ENCODE measurements around the gene TEX55. TPM values are rescaled to one million over a fixed set of nuclear protein-coding genes. Genes with fewer than 3 reads are reported as not detected.

Gene TEX55
- total RNA-seq, 1 donor: not detected

DNA sequence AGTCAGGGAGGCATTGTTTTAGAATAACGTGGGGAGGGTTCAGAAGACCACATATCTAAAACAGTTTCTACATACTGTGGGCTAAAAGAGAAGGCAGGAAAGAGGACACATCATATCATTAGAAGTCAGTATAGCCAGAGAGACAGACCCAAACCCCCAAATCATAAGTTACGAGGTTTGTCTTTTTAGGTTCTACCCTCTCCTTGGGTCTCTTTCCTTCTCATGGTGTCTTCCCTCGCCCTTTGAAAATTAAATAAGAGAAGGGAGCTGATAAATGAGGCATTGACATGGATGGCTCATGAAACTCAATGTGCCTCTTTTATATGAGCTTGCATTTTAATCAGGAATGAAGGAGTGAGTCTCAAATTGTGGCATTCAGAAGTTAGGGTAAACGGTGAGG is 30.8 kb downstream of the TEX55 start:
- DNase-seq (ENCODE audit: low read depth): no peak
- TF ChIP-seq, protein P1, sequence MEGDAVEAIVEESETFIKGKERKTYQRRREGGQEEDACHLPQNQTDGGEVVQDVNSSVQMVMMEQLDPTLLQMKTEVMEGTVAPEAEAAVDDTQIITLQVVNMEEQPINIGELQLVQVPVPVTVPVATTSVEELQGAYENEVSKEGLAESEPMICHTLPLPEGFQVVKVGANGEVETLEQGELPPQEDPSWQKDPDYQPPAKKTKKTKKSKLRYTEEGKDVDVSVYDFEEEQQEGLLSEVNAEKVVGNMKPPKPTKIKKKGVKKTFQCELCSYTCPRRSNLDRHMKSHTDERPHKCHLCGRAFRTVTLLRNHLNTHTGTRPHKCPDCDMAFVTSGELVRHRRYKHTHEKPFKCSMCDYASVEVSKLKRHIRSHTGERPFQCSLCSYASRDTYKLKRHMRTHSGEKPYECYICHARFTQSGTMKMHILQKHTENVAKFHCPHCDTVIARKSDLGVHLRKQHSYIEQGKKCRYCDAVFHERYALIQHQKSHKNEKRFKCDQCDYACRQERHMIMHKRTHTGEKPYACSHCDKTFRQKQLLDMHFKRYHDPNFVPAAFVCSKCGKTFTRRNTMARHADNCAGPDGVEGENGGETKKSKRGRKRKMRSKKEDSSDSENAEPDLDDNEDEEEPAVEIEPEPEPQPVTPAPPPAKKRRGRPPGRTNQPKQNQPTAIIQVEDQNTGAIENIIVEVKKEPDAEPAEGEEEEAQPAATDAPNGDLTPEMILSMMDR (IDR thresholded peaks at IDR 0.05; ENCODE audit: insufficient read depth, low read length): no peak
- no peak overlapping the region for H3K4me3 ChIP-seq (ENCODE audit: low read depth, low read length)

DNA sequence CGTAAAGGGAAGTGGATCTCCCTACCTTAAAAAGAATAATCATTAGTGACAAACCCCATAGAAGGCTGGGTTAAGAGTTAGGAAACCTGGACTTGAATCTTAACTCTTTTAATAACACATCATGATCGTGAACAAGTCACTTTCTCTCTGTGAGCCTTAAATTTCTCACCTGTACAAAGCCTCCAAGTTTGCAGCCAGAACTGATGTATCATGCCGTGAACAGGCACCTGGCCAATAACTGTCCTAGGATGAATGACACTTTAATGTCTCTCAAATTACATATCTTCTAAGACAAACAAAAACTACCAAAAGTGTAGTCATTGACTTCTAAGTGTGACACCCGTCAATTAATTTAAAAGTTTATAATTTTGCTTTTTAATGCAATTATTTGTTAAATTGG is 31.4 kb downstream of the TEX55 start:
- no peak for DNase-seq (ENCODE audit: low read depth)
- TF ChIP-seq, protein P1 (IDR thresholded peaks at IDR 0.05; ENCODE audit: insufficient read depth, low read length): no peak
- no peak overlapping the region for H3K4me3 ChIP-seq (ENCODE audit: low read depth, low read length)

GRCh38 chr3:119181765-119182164 is 35.8 kb downstream of the TEX55 start:
- H3K4me3 ChIP-seq (ENCODE audit: low read depth, low read length): no peak overlapping the region
- TF ChIP-seq, protein P1 (IDR thresholded peaks at IDR 0.05; ENCODE audit: insufficient read depth, low read length): no peak
- peak; percentile 22 for DNase-seq (ENCODE audit: low read depth)

DNA sequence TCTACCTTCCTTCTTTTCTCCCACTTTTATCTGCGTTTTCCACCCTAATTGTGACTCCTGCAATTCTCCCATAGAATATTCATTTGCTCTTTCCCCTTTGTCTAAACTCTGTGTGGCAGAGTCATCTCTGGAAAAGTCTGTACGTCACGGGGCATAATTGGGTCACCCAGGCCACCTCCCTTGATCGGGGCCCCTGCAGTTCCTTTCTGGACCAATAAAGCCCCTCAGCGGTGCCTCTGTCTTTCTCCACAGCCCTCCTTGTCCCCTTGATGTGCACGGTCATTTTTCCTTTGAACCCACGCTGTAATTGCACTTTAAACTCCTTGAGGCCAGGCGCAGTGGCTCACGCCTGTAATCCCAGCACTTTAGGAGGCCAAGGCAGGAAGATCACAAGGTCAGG is 38.1 kb downstream of the TEX55 start:
- no peak overlapping the region for H3K4me3 ChIP-seq (ENCODE audit: low read depth, low read length)
- TF ChIP-seq, protein P1 (IDR thresholded peaks at IDR 0.05; ENCODE audit: insufficient read depth, low read length): no peak
- DNase-seq (ENCODE audit: low read depth): no peak

DNA sequence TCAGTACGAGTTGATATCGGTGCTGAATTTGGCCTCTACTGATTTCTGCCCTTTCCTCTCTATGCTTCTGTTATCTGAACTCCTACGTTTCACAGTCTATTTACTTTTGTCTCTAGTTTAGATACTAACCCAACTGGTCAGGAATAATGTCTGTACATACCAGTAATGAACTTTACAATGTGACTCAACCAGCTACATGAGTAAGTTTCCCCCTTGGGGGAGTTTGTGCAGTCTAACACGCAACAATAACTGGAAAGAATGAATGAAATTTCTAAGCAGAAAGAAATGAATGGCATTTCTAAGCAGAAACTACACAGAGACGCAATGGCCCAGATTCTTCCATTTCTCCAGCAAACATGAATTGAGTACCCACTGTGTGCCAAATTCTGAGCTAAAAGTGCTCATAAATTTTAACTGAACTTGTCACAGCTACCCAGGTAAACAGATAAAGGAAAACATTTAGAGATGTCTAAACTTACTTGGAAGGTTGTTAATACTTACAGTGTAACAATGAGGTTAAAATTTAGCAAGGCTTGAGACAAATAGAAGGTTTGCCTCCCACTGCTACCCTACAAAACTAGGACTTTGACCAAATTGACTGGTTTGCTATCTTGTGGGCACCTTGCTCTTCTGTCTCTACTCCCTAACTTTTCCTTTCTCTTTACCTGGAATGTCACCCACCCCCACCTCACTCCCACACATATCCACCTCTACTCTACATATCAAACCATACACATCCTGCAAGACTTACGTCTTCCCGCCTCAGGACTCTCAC is 39.0 kb downstream of the TEX55 start:
- DNase-seq (ENCODE audit: low read depth): peak; percentile 87
- TF ChIP-seq, protein P1 (IDR thresholded peaks at IDR 0.05; ENCODE audit: insufficient read depth, low read length): no peak
- H3K4me3 ChIP-seq (ENCODE audit: low read depth, low read length): no peak overlapping the region

- TF ChIP-seq, protein P1 (IDR thresholded peaks at IDR 0.05; ENCODE audit: insufficient read depth, low read length): no peak
- H3K4me3 ChIP-seq (ENCODE audit: low read depth, low read length): no peak overlapping the region
- DNase-seq (ENCODE audit: low read depth): no peak
These were observed 41.3 kb downstream of the TEX55 start for GRCh38 chr3:119187266-119187665.

- no peak for DNase-seq (ENCODE audit: low read depth)
- no peak overlapping the region for H3K4me3 ChIP-seq (ENCODE audit: low read depth, low read length)
- TF ChIP-seq, protein P1 (IDR thresholded peaks at IDR 0.05; ENCODE audit: insufficient read depth, low read length): no peak
These were observed 45.8 kb downstream of the TEX55 start for GRCh38 chr3:119191800-119192199.

Measured in fibroblast of the aortic adventitia (primary cell).